Testis (tissue), 3 donors: Measurements from ENCODE around the gene FRMD3. TPM values are rescaled to one million over a fixed set of nuclear protein-coding genes. Genes with fewer than 3 reads are reported as not detected.

ENCODE experiments used
- DNase-seq: peaks from one replicate; pipeline ENCODE4 v3.0.0-alpha.2; 2019
- H3K27ac ChIP-seq, 2 donors: fragments of 200-600 bp; sonication (generic); one replicate each; pipeline ENCODE4 v1.5.1; 2019
- H3K27me3 ChIP-seq: fragments of 200-600 bp; sonication (generic); one replicate; pipeline ENCODE4 v1.5.1; 2019
- H3K36me3 ChIP-seq: fragments of 200-600 bp; sonication (generic); one replicate; pipeline ENCODE4 v1.5.1; 2017; ENCODE audit warnings: low read depth; ENCODE audit errors: missing control alignments
- H3K4me1 ChIP-seq: fragments of 200-600 bp; sonication (generic); one replicate; pipeline ENCODE4 v1.5.1; 2019
- H3K4me3 ChIP-seq, 2 donors: fragments of 200-600 bp; sonication (generic); one replicate each; pipeline ENCODE4 v1.5.1; 2017 to 2019
- H3K9me3 ChIP-seq: fragments of 200-600 bp; sonication (generic); one replicate; pipeline ENCODE4 v1.5.1; 2017
- CTCF ChIP-seq, 3 experiments: fragments of 450-650 bp in 2 of 3; fragments of 200-600 bp in 1 of 3; sonication (generic) in 1 of 3; IDR thresholded peaks; one replicate each; pipeline ENCODE4 v1.5.1; 2016 to 2019; ENCODE audit warnings: antibody characterized with exemption in 3 of 3, mild to moderate bottlenecking in 2 of 3, moderate library complexity in 1 of 3
- POLR2A ChIP-seq: fragments of 450-650 bp; IDR thresholded peaks from one replicate; pipeline ENCODE4 v1.6.1; 2017; ENCODE audit warnings: antibody characterized with exemption, mild to moderate bottlenecking, moderate library complexity
- WGBS, 2 donors: methylation state at CpG; one replicate each; pipeline ENCODE4 v1.1.5; 2018; 5-methylcytosine and 5-hydroxymethylcytosine counted together
- intact Hi-C: fragments of 100-400 bp; cut with DNase I; formaldehyde crosslinking; loops from one replicate; pipeline ENCODE4 v1.15.1; 2023; ENCODE audit warnings: low total_unique reads
- polyA plus RNA-seq: library from polyadenylated mRNA; stranded (reverse); fragments of 350-450 nt; fragmentation: Illumina TruSeq; extraction: RNeasy Lipid Tissue Mini Kit (QIAGEN cat#74804); gene quantifications from one replicate; pipeline ENCODE4 v1.2.3, GENCODE V29; 2014; ENCODE audit warnings: low read depth, low replicate concordance; ENCODE audit not compliant: insufficient read depth
- total RNA-seq, 2 donors: library from RNA; depleted of rRNA; stranded (reverse); fragments of >200 nt; gene quantifications; one replicate each; pipeline ENCODE4 v1.2.3, GENCODE V29; 2016

The FRMD3 gene
- total and polyA plus RNA-seq, 3 donors from 2014 or later: 5.5 to 16.2 (median 12.5) TPM

DNA sequence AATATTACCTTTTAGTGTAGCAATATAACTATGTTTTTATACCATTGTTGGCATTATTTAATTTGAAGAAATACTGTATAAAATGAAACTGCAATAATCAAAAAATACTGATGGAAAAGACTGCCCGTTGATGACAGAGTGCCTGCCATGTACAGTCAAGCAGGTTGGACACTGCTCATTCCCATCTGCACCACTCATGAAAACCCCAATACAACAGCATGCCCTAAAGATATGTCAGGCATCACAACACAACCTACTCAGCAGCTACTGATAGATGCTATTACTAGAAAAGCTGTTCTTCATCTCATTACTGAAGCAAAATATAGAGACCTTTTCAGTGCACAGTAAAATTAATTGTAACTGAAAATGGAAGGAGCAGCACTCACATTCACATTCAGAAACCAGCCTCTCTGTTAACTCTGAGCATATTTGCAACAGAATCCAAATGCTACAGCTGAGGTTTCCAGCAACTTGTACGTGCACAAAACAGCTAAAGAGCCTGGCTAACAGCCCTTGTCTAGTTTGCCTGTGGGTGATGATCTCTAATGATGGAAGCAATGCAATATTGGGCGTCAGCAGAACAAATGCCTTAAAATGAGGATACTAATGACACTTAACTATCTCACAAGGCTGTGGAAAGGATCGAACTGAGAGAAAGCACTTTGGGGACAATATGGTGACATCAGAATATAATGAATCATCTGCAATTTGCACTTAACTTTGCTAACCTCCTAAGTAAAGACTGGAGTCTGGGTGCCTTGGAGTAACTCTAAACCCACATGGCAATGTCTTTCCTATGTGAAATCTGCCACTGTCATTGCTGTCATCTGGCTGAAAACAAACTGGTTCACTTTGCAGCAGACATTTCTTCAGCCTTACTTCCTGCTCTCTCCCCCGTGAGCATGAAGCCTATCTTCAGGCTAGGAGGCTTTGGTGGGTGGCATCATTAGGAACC is 280.0 kb downstream of the FRMD3 start:
- intact Hi-C loops: no loop called here
- Histone ChIP-seq H3K4me3 (no peak overlapping the region), H3K27me3 (no peaks in the 10 kb centered on the region), H3K36me3 (no peaks in the 10 kb centered on the region), H3K9me3 (no peaks in the 10 kb centered on the region), H3K4me1 (no peaks in the 10 kb centered on the region), H3K27ac (no peak overlapping the region)
- 79 to 86% methylated on average over 5 of the region's 5 CpGs for WGBS, 2 donors
- DNase-seq: no peak
- TF ChIP-seq POLR2A: no peak
- TF ChIP-seq CTCF (IDR thresholded peaks at IDR 0.05): no peak

DNA sequence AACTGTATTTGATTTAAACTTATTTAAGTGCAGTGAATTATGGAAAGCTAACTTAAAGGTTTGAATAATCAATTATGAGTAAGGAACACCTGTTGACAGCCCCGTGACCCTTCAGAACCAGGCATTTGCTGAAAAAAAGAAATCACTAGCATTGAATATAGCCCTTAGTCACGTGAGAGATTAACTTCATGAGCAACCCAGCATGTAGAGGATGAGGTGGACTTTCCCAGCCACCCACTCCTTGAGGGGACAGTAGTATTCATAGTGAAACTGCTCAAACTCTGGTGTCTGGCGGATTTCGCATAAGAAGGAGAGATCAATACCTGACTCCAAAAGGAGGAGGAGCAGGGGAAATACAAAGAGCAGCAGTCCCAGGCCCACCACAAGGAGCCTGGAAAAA is 290.5 kb downstream of the FRMD3 start:
- intact Hi-C loops: no loop called here
- DNase-seq: no peak
- Histone ChIP-seq H3K27me3 (no peaks in the 10 kb centered on the region), H3K36me3 (no peaks in the 10 kb centered on the region), H3K9me3 (no peaks in the 10 kb centered on the region), H3K4me1 (no peaks in the 10 kb centered on the region), H3K4me3 (no peak overlapping the region), H3K27ac (no peak overlapping the region)
- TF ChIP-seq CTCF (IDR thresholded peaks at IDR 0.05) (no peak), POLR2A (no peak)
- 83 to 96% methylated on average over 4 of the region's 4 CpGs for WGBS, 2 donors

DNA sequence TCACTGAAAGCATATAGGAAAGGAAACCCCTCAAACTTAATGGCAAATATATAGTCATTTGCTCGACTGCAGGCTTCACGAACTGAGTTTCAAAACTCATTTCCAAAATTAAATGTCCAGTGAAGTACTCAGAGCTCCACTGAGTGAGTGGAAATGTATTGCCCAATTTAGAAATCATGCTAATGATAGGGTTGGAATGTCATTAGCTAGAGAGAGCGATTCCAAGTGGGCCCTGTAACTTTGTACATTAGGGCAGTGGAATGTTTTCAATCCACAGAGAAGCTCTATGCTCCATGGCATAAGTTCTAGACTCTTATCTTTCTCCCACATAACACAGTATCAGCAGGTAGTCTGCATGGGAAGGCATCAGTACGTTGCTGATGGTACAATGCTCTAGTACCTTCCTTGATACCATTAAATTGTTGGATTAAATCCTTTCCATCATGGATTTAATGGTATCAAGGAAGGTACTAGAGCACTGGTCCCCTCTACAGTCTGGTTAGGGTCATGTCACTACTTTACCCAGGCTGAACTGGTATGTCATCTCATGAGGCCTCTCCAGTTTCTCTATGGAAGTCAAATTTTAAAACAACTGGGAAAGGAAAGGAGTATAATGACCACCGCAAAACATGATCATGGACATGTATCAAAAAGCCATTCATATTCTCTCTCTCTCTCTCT is 292.1 kb downstream of the FRMD3 start:
- Histone ChIP-seq H3K27me3 (no peaks in the 10 kb centered on the region), H3K27ac (no peak overlapping the region), H3K36me3 (no peaks in the 10 kb centered on the region), H3K4me1 (no peaks in the 10 kb centered on the region), H3K9me3 (no peaks in the 10 kb centered on the region), H3K4me3 (no peak overlapping the region)
- intact Hi-C loops: no loop called here
- TF ChIP-seq CTCF (IDR thresholded peaks at IDR 0.05) (no peak), POLR2A (no peak)
- WGBS, 2 donors: 74 to 75% methylated on average over 5 of the region's 5 CpGs
- no peak for DNase-seq

GRCh38 chr9:83242066-83242465 is 296.1 kb downstream of the FRMD3 start:
- Histone ChIP-seq H3K4me3 (no peak overlapping the region), H3K27me3 (no peaks in the 10 kb centered on the region), H3K4me1 (no peaks in the 10 kb centered on the region), H3K27ac (no peak overlapping the region), H3K36me3 (no peaks in the 10 kb centered on the region), H3K9me3 (no peaks in the 10 kb centered on the region)
- no peak for DNase-seq
- 82 to 92% methylated on average over 2 of the region's 2 CpGs for WGBS, 2 donors
- TF ChIP-seq CTCF (IDR thresholded peaks at IDR 0.05): no peak
- intact Hi-C loops: no loop called here
